ENCODE results near the gene RABL6.

DNA sequence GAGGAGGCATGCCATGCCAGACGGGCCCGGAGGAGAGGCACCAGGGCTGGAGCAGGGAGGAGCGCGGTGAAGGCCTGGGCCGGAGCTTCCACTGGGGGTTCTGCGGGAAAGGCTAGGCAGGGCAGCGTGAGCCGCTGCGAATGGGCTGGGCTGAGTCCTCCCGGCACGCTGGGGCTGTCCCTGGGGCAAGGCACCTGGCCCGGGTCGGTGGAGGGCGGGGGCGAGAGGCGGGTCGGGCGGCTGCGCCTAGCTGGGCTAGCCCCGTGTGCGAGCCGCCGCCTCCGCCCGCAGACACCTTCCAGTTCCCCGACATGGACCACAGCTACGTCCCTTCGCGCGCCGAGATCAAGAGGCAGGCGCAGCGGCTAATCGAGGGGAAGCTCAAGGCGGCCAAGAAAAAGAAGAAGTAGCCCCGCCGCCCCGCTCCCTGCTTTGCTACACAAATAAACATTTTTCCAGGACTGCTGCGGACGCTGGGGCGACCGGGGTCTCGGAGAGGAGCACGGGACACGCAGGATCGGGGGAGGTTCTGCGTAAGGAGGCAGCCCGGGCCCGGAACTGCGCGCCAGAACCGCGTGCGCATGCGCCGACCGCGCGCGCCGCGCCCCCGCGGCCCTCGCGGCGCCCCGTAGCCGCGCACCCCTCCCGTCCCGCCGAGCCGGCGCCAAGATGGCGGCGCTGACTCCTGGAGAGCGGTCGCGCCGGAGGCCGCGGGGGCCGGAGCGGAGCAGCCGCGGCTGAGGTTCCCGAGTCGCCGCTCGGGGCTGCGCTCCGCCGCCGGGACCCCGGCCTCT, at the start of gene RABL6:
- peak; percentile 49 for TF ChIP-seq POLR2A (IDR thresholded peaks at IDR 0.05)
- TF ChIP-seq, protein P1, sequence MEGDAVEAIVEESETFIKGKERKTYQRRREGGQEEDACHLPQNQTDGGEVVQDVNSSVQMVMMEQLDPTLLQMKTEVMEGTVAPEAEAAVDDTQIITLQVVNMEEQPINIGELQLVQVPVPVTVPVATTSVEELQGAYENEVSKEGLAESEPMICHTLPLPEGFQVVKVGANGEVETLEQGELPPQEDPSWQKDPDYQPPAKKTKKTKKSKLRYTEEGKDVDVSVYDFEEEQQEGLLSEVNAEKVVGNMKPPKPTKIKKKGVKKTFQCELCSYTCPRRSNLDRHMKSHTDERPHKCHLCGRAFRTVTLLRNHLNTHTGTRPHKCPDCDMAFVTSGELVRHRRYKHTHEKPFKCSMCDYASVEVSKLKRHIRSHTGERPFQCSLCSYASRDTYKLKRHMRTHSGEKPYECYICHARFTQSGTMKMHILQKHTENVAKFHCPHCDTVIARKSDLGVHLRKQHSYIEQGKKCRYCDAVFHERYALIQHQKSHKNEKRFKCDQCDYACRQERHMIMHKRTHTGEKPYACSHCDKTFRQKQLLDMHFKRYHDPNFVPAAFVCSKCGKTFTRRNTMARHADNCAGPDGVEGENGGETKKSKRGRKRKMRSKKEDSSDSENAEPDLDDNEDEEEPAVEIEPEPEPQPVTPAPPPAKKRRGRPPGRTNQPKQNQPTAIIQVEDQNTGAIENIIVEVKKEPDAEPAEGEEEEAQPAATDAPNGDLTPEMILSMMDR (IDR thresholded peaks at IDR 0.05): peak in 2 of 4 experiments; percentile 7 to 20
